ENCODE results near the gene PORCN. TPM values are rescaled to one million over a fixed set of nuclear protein-coding genes. Genes with fewer than 3 reads are reported as not detected.

Gene PORCN
- total and polyA plus RNA-seq, 10 donors, result 5.0 to 20.8 (median 11.4) TPM

GRCh38 chrX:48538641-48539344, 30.0 kb downstream of the PORCN start:
- intact Hi-C loops (cut with DNase I; ENCODE audit: low total_unique reads), result no loop called here
- whole genome bisulfite sequencing, 5 donors, result 83 to 88% (median 85%) methylated on average over 20 to 23 of the region's 23 CpGs
- peak; percentile 79 for DNase-seq
- Histone ChIP-seq H3K27me3 (replicated peaks in 1 of 7) (no peaks in the 10 kb centered on the region), H3K4me3 (peak overlapping the region in 3 of 8 donors; percentile 53 to 75 (median 57)), H3K9me3 (no peaks in the 10 kb centered on the region), H3K27ac (peak overlapping the region in 7 of 8 donors; percentile 80 to 96 (median 93)), H3K36me3 (peaks cover 0 to 19% (median 0%) of the 10 kb centered on the region in 6 donors), H3K4me1 (peaks cover 0 to 18% (median 13%) of the 10 kb centered on the region in 6 donors)
- TF ChIP-seq POLR2AphosphoS5 (IDR thresholded peaks at IDR 0.05) (no peak), POLR2A (IDR thresholded peaks at IDR 0.05) (no peak), CTCF (IDR thresholded peaks at IDR 0.05 in 8 of 11, conservative IDR thresholded peaks at IDR 0.05 in 3 of 11) (no peak)

GRCh38 chrX:48539345-48540027, 30.7 kb downstream of the PORCN start, which contains the start of gene TBC1D25:
Gene TBC1D25, plus strand, starts transcription at chrX:48539714. Its CDS starts 84 bp downstream, at chrX:48539798.
- Histone ChIP-seq H3K27ac (peak within 1 kb of the TSS; percentile 77 to 96 (median 92)), H3K9me3 (no peaks in the 10 kb centered on the region), H3K36me3 (peaks cover 0 to 26% (median 0%) of the 10 kb centered on the region in 6 donors), H3K4me1 (peaks cover 0 to 18% (median 13%) of the 10 kb centered on the region in 6 donors), H3K4me3 (peak within 1 kb of the TSS; percentile 41 to 75 (median 54)), H3K27me3 (replicated peaks in 1 of 7) (no peaks in the 10 kb centered on the region)
- WGBS, 5 donors, result 0 to 59% (median 5%) methylated on average over 37 to 59 of the region's 59 CpGs
- peak; percentile 79 to 90 (median 83) for TF ChIP-seq POLR2AphosphoS5 (IDR thresholded peaks at IDR 0.05)
- peak in 10 of 11 experiments; percentile 14 to 69 (median 42) for TF ChIP-seq CTCF (IDR thresholded peaks at IDR 0.05 in 8 of 11, conservative IDR thresholded peaks at IDR 0.05 in 3 of 11)
- TF ChIP-seq POLR2A (IDR thresholded peaks at IDR 0.05), result no peak
- intact Hi-C loops (cut with DNase I; ENCODE audit: low total_unique reads), result no loop called here
- DNase-seq, result peak; percentile 98

- H3K36me3 ChIP-seq, result peaks cover 0 to 31% (median 0%) of the 10 kb centered on the region in 6 donors
- TF ChIP-seq POLR2A (IDR thresholded peaks at IDR 0.05), result no peak
- peak in 2 of 11 experiments; percentile 1 to 6 for TF ChIP-seq CTCF (IDR thresholded peaks at IDR 0.05 in 8 of 11, conservative IDR thresholded peaks at IDR 0.05 in 3 of 11)
- intact Hi-C loops (cut with DNase I; ENCODE audit: low total_unique reads), result no loop called here
- peaks cover 0 to 18% (median 13%) of the 10 kb centered on the region in 6 donors for H3K4me1 ChIP-seq
- H3K27ac ChIP-seq, result peak overlapping the region; percentile 77 to 96 (median 92)
- no peaks in the 10 kb centered on the region for H3K27me3 ChIP-seq (replicated peaks in 1 of 7)
- 1 to 54% (median 4%) methylated on average over 12 of the region's 12 CpGs for WGBS, 5 donors
- DNase-seq, result no peak
- peak overlapping the region; percentile 41 to 75 (median 54) for H3K4me3 ChIP-seq
- H3K9me3 ChIP-seq, result no peaks in the 10 kb centered on the region
Measured at GRCh38 chrX:48540028-48540375, 31.2 kb downstream of the PORCN start.

GRCh38 chrX:48540480-48540879, 31.7 kb downstream of the PORCN start:
- WGBS, 5 donors, result 82 to 89% (median 88%) methylated on average over 7 of the region's 7 CpGs
- no peak for DNase-seq
- TF ChIP-seq POLR2AphosphoS5 (IDR thresholded peaks at IDR 0.05) (no peak), POLR2A (IDR thresholded peaks at IDR 0.05) (no peak), CTCF (IDR thresholded peaks at IDR 0.05 in 8 of 11, conservative IDR thresholded peaks at IDR 0.05 in 3 of 11) (no peak)
- peaks cover 0 to 36% (median 2%) of the 10 kb centered on the region in 6 donors for H3K36me3 ChIP-seq
- peaks cover 0 to 18% (median 13%) of the 10 kb centered on the region in 6 donors for H3K4me1 ChIP-seq
- H3K9me3 ChIP-seq, result no peaks in the 10 kb centered on the region
- H3K27me3 ChIP-seq (replicated peaks in 1 of 7), result no peaks in the 10 kb centered on the region
- H3K4me3 ChIP-seq, result peak overlapping the region in 6 of 8 donors; percentile 41 to 75 (median 56)
- peak overlapping the region in 5 of 8 donors; percentile 77 to 96 (median 95) for H3K27ac ChIP-seq
- intact Hi-C loops (cut with DNase I; ENCODE audit: low total_unique reads), result no loop called here
